Activated CD4-positive, alpha-beta memory T cell treated with anti-CD3 and anti-CD28 coated beads, Interleukin-2, amount 10 ng/mL, durations not matched to agents 7 days and 5 days (primary cell): ENCODE measurements around the gene DNAH14. TPM values are rescaled to one million over a fixed set of nuclear protein-coding genes. Genes with fewer than 3 reads are reported as not detected.
"Not testable (repeated sequence)": the region's sequence is repeated elsewhere in the genome, so short reads cannot be mapped to it uniquely, and the experiment has no call there.

ENCODE experiments used
- CTCF ChIA-PET: fragments of 350-600 bp; sonication (Branson Sonifier 250); formaldehyde crosslinking; loops from one replicate; lab custom pipeline; 2021; ENCODE audit warnings: antibody characterized with exemption, inconsistent platforms; lab: Charles Lee
- POLR2A ChIA-PET: fragments of 350-600 bp; sonication (Branson Sonifier 250); formaldehyde crosslinking; loops from one replicate; lab custom pipeline; 2021; ENCODE audit warnings: antibody characterized with exemption; lab: Charles Lee
- DNase-seq: peaks from one replicate; pipeline ENCODE4 v3.0.0-alpha.2; 2020
- H3K27ac Mint-ChIP-seq: one replicate; pipeline ENCODE4 v1.8.0; 2021; ENCODE audit warnings: mild to moderate bottlenecking, mixed read lengths
- H3K27me3 Mint-ChIP-seq: one replicate; pipeline ENCODE4 v1.8.0; 2021; ENCODE audit warnings: mixed read lengths
- H3K36me3 Mint-ChIP-seq: one replicate; pipeline ENCODE4 v1.8.0; 2021; ENCODE audit warnings: low read depth, mixed read lengths
- H3K4me1 Mint-ChIP-seq: one replicate; pipeline ENCODE4 v1.8.0; 2021; ENCODE audit warnings: mixed read lengths
- H3K4me3 Mint-ChIP-seq: one replicate; pipeline ENCODE4 v1.8.0; 2021; ENCODE audit warnings: mild to moderate bottlenecking, mixed read lengths
- H3K9me3 Mint-ChIP-seq: one replicate; pipeline ENCODE4 v1.8.0; 2021; ENCODE audit warnings: mixed read lengths
- total RNA-seq, 2 experiments: library from RNA; stranded (reverse); gene quantifications; one replicate each; pipeline ENCODE4 v1.2.3, GENCODE V29; 2021

Gene DNAH14
- total RNA-seq, 2 experiments from 2014 or later = 0.25 to 0.28 TPM

DNA sequence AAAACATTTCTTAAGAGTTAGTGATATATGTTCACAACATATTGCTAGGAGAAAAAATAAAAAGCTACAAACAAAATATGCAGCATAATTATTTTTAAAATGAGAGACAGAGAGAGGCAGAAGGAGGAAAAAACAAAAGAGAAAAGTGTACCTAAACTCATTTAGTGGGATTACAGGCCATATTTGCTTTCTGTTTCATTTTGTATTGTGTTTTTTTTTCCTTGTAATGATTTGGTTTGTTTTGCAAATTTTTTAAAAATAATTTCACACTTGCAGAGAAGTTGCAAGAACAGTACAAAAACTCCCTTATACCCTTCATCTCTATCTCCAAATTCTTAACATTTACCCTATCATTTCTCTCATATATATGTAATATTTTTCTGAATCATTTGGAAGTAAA lies 433.3 kb downstream of the DNAH14 start:
- Mint-ChIP-seq H3K36me3 (no peaks in the 10 kb centered on the region), H3K4me3 (no peak overlapping the region), H3K27ac (no peak overlapping the region), H3K27me3 (peaks cover 23% of the 10 kb centered on the region), H3K9me3 (no peaks in the 10 kb centered on the region), H3K4me1 (peaks cover 1% of the 10 kb centered on the region)
- POLR2A ChIA-PET = no interaction called here
- no peak for DNase-seq
- CTCF ChIA-PET = interaction anchor here (1.0 kb wide), 1 partner anchor 44 kb away, joined by 3 read pairs; no protein-coding TSS in a partner anchor

DNA sequence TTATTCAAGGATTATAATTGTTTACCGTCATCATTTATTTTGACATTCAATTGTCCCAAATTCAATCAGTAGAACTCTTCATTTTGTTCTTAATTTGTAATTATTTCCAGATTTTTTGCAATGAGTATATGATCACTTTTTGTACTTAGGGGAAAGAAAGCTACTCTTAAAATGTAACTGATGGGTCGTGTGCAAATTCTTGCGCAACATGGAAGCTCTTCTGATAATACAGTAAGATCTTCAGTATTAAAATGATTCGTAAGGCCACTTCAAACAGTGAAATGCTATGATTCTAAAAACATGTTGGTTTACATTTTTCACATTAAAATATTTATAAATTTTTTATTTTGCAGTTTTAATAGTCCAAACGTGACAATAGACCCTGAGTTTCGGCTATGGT lies 435.0 kb downstream of the DNAH14 start:
- Mint-ChIP-seq H3K36me3 (no peaks in the 10 kb centered on the region), H3K9me3 (no peaks in the 10 kb centered on the region), H3K27ac (no peak overlapping the region), H3K4me3 (no peak overlapping the region), H3K27me3 (peaks cover 17% of the 10 kb centered on the region), H3K4me1 (peaks cover 1% of the 10 kb centered on the region)
- POLR2A ChIA-PET = no interaction called here
- DNase-seq = no peak
- CTCF ChIA-PET = interaction anchor here (0.6 kb wide), 1 partner anchor 146 kb away, joined by 3 read pairs; no protein-coding TSS in a partner anchor

- ChIA-PET CTCF (no interaction called here), POLR2A (no interaction called here)
- H3K4me1 Mint-ChIP-seq = peaks cover 1% of the 10 kb centered on the region
- DNase-seq = no peak
- no peaks in the 10 kb centered on the region for H3K9me3 Mint-ChIP-seq
- no peak overlapping the region for H3K27ac Mint-ChIP-seq
- H3K36me3 Mint-ChIP-seq = no peaks in the 10 kb centered on the region
- peaks cover 10% of the 10 kb centered on the region for H3K27me3 Mint-ChIP-seq
- H3K4me3 Mint-ChIP-seq = no peak overlapping the region
Measured at GRCh38 chr1:225366018-225366417, 436.5 kb downstream of the DNAH14 start.

- Mint-ChIP-seq H3K27ac (no peak overlapping the region), H3K36me3 (no peaks in the 10 kb centered on the region), H3K4me1 (peaks cover 1% of the 10 kb centered on the region), H3K27me3 (peaks cover 10% of the 10 kb centered on the region), H3K4me3 (no peak overlapping the region), H3K9me3 (no peaks in the 10 kb centered on the region)
- POLR2A ChIA-PET = no interaction called here
- no peak for DNase-seq
- CTCF ChIA-PET = no interaction called here
Measured at GRCh38 chr1:225366552-225366951, 437.1 kb downstream of the DNAH14 start.

DNA sequence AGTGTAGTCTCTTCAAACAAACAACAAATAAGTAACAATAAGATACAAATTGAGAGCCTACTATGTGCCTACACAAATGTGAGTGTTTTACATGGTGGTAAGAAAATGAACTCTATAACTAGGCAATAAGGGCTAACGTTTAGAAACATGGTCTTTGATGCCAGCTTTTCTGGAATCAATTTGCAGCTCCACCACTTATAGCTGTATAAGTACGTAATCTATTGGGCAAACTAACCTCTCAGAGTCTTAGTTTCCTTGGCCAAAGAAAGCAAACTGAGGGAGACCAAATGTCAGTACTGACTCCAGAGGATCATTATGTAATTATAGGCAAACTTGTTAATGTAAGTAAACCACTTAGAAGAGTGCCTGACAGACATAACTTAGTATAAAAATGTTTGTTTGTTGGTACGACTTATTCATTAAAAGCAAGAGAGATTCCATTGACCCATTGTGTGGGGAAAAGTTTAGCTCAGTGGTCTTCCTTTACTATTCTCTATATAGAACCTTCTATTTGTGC lies 438.6 kb downstream of the DNAH14 start:
- CTCF ChIA-PET = no interaction called here

GRCh38 chr1:225371366-225372010 lies 442.0 kb downstream of the DNAH14 start:
- no peak overlapping the region for H3K4me3 Mint-ChIP-seq
- no peaks in the 10 kb centered on the region for H3K36me3 Mint-ChIP-seq
- POLR2A ChIA-PET = no interaction called here
- no peaks in the 10 kb centered on the region for H3K9me3 Mint-ChIP-seq
- CTCF ChIA-PET = no interaction called here
- no peak overlapping the region for H3K27ac Mint-ChIP-seq
- DNase-seq = no peak
- H3K4me1 Mint-ChIP-seq = no peaks in the 10 kb centered on the region
- H3K27me3 Mint-ChIP-seq = peaks cover 9% of the 10 kb centered on the region

More for the DNA sequence above, 438.6 kb downstream of the DNAH14 start:
- no peaks in the 10 kb centered on the region for H3K9me3 Mint-ChIP-seq
- H3K27me3 Mint-ChIP-seq = peaks cover 12% of the 10 kb centered on the region
- H3K36me3 Mint-ChIP-seq = no peaks in the 10 kb centered on the region
- no peak overlapping the region for H3K27ac Mint-ChIP-seq
- H3K4me3 Mint-ChIP-seq = no peak overlapping the region
- POLR2A ChIA-PET = no interaction called here
- no peak for DNase-seq
- H3K4me1 Mint-ChIP-seq = no peaks in the 10 kb centered on the region

GRCh38 chr1:225373155-225373554 lies 443.7 kb downstream of the DNAH14 start:
- H3K27me3 Mint-ChIP-seq = peaks cover 1% of the 10 kb centered on the region
- ChIA-PET POLR2A (no interaction called here), CTCF (no interaction called here)
- no peaks in the 10 kb centered on the region for H3K9me3 Mint-ChIP-seq
- no peak for DNase-seq
- H3K4me1 Mint-ChIP-seq = no peaks in the 10 kb centered on the region
- H3K27ac Mint-ChIP-seq = no peak overlapping the region
- no peaks in the 10 kb centered on the region for H3K36me3 Mint-ChIP-seq
- no peak overlapping the region for H3K4me3 Mint-ChIP-seq

- Mint-ChIP-seq H3K4me3 (no peak overlapping the region), H3K4me1 (peaks cover 2% of the 10 kb centered on the region), H3K36me3 (no peaks in the 10 kb centered on the region), H3K27ac (no peak overlapping the region), H3K9me3 (no peaks in the 10 kb centered on the region), H3K27me3 (peaks cover 1% of the 10 kb centered on the region)
- DNase-seq = no peak
- POLR2A ChIA-PET = no interaction called here
- CTCF ChIA-PET = interaction anchor here (0.6 kb wide), 1 partner anchor 104 kb away, joined by 3 read pairs; no protein-coding TSS in a partner anchor
Measured at GRCh38 chr1:225374996-225375395, 445.5 kb downstream of the DNAH14 start.

DNA sequence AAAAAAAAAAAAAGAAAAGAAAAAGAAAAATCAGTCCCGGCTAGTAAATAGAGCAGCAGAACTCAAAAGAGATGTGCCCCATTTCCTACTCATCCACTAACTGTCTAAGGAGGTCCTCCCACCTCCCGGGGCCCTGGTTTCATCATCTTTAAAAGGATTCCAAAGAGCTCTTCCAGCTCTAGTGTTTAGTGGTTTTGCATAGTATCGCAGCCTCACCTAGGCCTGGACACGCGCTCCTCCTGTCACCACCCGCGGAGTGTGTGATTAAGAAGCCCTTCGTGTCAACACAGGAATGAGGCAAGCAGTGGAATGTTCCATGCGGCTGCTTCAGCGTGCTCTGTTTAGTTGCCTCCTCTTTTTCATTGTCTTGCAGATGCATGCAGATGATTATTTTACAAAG lies 449.4 kb downstream of the DNAH14 start:
- Mint-ChIP-seq H3K27ac (no peak overlapping the region), H3K9me3 (no peaks in the 10 kb centered on the region), H3K27me3 (no peaks in the 10 kb centered on the region), H3K4me1 (peaks cover 7% of the 10 kb centered on the region), H3K4me3 (no peak overlapping the region), H3K36me3 (peaks cover 2% of the 10 kb centered on the region)
- no peak for DNase-seq
- CTCF ChIA-PET = interaction anchor here (0.7 to 1.3 kb wide), 2 partner anchors 60 to 296 kb away, joined by 3 to 4 read pairs; no protein-coding TSS in a partner anchor
- POLR2A ChIA-PET = no interaction called here

- ChIA-PET CTCF (no interaction called here), POLR2A (no interaction called here)
- H3K4me3 Mint-ChIP-seq = no peak overlapping the region
- no peak overlapping the region for H3K27ac Mint-ChIP-seq
- H3K9me3 Mint-ChIP-seq = no peaks in the 10 kb centered on the region
- H3K27me3 Mint-ChIP-seq = no peaks in the 10 kb centered on the region
- H3K36me3 Mint-ChIP-seq = peaks cover 5% of the 10 kb centered on the region
- DNase-seq = no peak
- H3K4me1 Mint-ChIP-seq = peaks cover 7% of the 10 kb centered on the region
Measured at GRCh38 chr1:225380691-225381090, 451.2 kb downstream of the DNAH14 start.

GRCh38 chr1:225386860-225387259 lies 457.4 kb downstream of the DNAH14 start:
- DNase-seq, H3K4me3 Mint-ChIP-seq, H3K9me3 Mint-ChIP-seq, H3K36me3 Mint-ChIP-seq, CTCF ChIA-PET, H3K27me3 Mint-ChIP-seq, POLR2A ChIA-PET, H3K27ac Mint-ChIP-seq, H3K4me1 Mint-ChIP-seq: not testable (repeated sequence)

GRCh38 chr1:225388372-225388771 lies 458.9 kb downstream of the DNAH14 start:
- H3K36me3 Mint-ChIP-seq = peaks cover 5% of the 10 kb centered on the region
- H3K9me3 Mint-ChIP-seq = no peaks in the 10 kb centered on the region
- H3K4me3 Mint-ChIP-seq = no peak overlapping the region
- no peaks in the 10 kb centered on the region for H3K27me3 Mint-ChIP-seq
- ChIA-PET POLR2A (interaction anchor here (1.4 kb wide), 1 partner anchor 9 kb away, joined by 4 read pairs; no protein-coding TSS in a partner anchor), CTCF (no interaction called here)
- no peak overlapping the region for H3K27ac Mint-ChIP-seq
- H3K4me1 Mint-ChIP-seq = peaks cover 4% of the 10 kb centered on the region
- DNase-seq = no peak

DNA sequence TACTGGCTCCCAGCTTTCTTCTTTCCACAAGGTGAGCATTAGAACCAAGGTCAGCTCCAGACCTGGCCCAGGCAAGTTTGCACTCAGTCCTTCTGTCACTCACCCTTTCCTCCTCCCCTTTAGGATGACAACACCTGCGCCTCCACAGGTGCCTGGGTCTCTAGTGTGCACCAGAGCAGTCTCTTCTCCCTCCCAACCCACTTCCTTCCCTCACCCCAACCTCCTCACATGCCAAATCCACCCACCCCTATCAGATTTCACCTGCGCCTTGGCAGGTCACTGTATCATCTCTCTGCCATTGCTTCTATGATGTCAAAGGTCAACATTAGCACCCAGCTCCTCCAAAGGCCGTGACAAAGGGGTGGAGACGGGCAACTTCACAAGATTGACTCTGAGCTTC lies 460.4 kb downstream of the DNAH14 start:
- POLR2A ChIA-PET = interaction anchor here (1.1 kb wide), 1 partner anchor 18 kb away, joined by 5 read pairs; no protein-coding TSS in a partner anchor
- H3K36me3 Mint-ChIP-seq = peaks cover 7% of the 10 kb centered on the region
- no peak overlapping the region for H3K4me3 Mint-ChIP-seq
- CTCF ChIA-PET = interaction anchor here (0.8 kb wide), 1 partner anchor 12 kb away, joined by 4 read pairs; no protein-coding TSS in a partner anchor
- no peak overlapping the region for H3K27ac Mint-ChIP-seq
- DNase-seq = no peak
- H3K27me3 Mint-ChIP-seq = no peaks in the 10 kb centered on the region
- peaks cover 4% of the 10 kb centered on the region for H3K4me1 Mint-ChIP-seq
- no peaks in the 10 kb centered on the region for H3K9me3 Mint-ChIP-seq
